Ammon's horn (tissue), 1 donor: ENCODE data around the gene RALGPS1.

Experiments used
- DNase-seq: peaks from one replicate; pipeline ENCODE4 v3.0.0-alpha.2; 2016; ENCODE audit warnings: low spot score

The RALGPS1 gene

DNA sequence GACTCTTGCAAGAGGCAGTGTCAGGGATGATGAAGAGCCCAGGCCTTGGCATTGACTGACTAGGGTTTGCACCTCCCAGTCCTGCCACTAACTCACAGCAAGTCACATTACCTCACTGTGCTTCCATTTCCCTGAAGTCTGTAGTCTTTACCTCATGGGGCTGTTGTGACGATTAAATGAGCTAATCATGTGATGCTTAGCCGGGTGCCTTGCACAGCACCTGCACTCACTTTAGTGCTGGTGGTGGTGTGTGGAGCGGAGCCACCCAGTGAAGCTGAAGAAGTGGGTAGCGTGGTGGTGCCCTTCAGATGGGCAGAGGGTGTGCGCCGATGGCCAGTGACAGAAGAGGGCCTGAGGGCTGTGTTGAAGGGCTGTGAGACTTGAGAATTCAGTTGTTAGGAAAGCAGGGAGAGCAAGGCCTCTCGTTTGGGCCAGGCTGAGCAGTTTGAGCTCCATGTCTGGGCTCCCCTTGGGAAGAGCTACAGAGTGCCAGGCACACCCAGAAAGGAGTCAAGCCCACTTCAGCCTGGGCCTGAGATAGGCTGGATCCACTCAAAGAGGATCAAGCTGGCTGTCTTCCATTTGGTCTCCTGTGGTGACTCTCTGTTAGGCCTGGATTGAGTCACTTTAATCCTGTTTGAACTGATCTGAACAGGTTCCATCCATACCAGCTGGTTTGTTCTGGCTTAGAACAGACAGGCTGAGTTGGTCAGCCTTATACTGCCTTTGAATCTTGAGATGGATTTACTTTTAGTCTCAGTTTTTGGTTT lies 42.5 kb downstream of the RALGPS1 start:
- no peak for DNase-seq

DNA sequence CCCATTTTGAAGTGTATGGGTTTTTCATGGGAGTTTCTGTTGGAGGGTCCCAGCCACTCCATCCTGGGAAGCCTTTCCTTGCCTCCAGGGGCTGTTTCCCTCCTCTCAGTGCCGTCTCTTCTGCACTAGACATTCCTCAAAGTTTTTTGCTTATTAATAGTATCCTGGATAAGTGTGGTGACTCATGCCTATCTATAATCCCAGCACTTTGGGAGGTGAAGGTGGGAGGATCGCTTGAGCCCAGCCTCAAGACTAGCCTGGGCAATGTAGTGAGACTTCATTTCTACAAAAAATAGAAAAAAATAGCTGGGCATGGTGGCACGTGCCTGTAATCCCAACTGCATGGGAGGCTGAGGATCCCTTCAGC lies 43.1 kb downstream of the RALGPS1 start:
- no peak for DNase-seq

DNA sequence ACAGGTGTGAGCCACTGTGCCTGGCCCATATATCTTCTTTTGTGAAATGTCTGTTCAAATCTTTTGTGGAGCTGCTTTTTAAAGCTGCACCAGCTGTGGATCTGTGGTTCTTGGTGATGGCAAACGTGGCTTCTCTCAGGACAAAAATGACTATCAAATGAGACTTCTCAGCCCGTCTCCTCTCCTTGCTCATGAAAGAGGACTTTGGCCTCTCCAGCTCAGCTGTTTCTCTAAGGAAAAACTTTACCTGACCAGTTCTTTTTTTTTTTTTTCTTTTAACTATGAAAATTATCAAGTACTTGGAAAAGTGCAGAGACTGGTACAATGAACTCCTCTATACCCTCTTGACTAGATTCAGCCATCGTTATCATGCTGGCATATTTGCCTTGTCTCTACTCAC lies 44.8 kb downstream of the RALGPS1 start:
- DNase-seq = no peak

DNA sequence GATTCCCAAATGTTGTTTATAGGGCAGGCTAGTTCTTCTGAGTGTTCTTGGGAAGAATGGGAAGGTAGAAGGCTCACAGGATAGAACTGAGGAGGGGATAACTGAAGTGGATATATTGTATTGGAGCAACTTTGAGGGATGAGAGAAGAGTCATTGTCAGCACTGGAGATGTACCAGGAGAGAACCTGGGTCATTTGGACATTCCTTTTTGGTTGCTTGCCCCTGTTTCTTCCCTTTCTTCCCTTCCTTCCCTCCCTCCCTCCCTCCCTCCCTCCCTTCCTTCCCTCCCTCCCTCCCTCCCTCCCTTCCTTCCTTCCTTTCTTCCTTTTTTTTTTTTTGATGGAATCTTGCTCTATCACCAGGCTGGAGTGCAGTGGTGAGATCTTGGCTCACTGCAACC lies 45.3 kb downstream of the RALGPS1 start:
- no peak for DNase-seq

DNA sequence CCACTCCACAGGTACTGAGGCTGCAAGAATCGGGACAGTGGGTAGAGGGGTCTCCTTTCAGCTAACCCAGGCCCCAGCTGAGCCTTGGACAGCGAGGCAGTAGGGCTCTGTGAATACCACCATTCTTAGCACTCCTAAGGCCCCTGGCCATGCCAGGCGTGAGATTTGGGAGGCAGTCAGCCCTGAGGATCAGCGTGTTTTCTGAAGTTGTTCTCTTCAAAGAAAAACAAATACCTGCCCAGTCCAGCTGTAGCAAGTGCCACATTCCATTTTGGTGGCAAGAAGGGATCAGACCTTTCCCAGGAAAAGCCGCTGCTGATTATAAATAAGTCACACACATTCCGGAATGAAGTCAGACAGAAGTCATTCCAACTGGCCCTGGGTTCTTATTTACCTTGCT lies 47.8 kb downstream of the RALGPS1 start:
- DNase-seq = no peak

DNA sequence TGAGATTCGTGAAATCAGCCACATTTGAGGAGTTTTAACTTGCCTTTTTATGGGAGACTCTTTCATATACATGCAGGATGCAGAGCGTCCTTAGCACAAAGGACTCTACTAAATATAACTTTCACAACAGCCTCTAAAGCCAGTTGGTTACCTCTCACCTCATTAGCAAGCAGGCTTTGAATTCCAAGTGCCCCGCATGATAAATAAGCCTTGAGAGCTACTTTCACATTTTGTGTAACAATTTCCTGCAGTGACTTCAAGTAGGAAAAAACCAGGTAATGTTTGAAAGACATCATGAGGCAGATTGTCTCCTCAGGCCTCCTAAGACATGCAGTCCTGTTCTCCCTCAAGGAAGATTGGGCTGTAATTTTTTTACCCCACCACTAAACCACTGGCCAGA lies 50.5 kb downstream of the RALGPS1 start:
- DNase-seq = no peak

DNA sequence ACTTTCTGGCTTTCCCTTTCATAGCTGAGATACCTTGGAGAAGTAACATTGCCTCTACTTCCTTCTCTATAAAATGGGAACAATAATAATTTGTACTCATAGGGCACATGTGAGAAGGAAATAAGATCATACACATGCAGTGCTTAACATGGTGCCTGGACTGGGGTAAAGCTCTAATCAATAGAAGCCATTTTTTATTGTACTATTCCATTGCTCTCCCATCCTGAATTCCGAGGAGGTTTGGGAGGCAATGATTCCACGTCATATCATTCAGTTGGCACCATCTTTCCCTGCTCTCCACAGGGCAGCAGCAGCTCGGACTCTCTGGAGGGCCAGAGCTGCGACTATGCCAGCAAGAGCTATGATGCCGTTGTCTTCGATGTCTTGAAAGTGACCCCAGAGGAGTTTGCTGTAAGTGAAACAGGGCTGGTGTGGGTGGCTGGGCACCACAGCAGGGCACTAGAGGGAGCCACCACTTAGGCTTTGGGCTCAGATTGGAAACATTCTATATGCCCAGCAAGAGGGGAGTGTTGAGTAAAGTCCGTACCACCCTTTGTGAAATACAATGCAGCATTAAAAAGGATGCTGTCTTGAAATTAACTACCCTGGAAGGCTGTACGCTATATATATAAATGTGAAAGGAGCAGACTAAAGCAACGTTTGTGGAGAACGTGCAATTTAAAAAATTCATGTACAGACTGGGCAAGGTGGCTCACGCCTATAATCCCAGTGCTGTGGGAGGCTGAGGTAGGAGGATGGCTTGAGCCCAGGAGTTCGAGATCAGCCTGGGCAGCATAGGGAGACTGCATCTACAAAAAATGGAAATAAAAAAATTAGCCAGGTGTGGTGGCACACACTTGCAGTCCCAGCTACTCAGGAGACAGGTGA lies 51.2 kb downstream of the RALGPS1 start:
- peak; percentile 77 for DNase-seq

DNA sequence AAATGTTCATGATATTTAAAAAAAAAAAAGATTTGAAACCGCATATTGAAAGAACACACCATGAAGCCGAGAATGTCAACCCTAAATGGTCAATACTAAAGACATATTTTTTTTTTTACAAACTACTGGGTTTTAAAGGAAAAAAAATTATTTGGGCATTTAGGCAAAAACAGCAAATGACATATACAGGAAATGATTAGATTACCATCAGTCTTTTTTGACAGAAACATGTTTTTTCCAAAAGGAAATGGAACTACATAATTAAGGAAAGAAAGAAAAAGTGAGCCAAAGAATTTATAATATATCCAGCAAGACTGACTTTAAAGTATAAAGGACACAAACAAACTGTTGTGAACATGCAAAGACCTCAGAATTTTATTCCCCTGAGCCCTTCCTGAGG lies 56.7 kb downstream of the RALGPS1 start:
- DNase-seq = no peak

DNA sequence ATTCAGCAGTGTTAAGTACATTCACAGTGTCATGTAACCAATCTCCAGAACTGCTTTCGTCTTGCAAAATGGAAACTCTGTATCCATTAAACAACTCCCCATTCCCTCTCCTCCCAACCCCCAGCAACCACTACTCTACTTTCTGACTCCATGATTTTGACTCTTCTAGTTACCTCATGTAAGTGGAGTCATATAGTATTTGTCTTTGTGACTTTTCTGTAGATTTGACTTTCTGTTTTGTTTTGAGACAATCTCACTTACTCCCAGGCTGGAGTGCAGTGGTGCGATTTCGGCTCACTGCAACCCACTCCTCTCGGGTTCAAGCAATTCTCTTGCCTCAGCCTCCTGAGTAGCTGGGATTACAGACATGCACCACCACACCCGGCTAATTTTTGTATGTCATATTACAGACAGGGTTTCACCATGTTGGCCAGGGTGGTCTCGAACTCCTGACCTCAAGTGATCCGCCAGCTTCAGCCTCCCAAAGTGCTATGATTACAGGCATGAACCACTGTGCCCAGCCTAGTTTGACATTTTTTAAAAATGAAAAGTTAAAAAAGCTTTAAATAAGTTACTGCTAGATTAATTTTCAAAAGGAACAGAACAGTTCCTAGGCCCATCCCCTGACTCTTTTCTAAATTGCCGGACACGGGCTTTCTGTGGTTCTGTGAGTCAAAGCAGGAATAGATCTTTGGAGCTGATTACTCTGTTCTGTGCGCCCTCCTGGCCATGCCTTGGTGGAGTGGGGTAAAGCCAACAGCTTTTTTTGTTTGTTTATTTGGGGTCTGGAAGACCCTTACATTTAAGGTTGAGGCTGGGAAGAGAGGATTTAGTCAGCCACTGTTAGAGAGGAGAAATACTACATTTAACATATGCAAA lies 59.3 kb downstream of the RALGPS1 start:
- DNase-seq = no peak

DNA sequence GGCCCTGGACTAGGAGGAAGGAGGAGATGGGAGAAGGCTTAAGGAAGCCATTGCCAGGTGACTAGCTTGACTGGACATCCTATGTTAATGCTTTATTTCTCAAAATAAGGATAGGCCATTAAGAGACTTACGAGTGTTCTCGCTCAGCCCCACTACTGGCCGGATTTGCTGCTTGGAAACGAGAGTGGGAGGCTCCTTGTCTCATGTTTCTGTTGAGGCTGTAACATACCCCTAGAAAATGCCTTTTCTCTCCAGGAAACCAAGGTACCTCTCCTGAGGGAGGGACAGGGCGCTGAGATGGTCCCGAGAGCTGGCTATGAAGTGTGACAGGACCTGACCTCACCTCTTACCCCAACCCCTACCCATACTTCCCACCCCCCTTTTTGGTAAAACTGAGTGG lies 60.0 kb downstream of the RALGPS1 start:
- DNase-seq = no peak

DNA sequence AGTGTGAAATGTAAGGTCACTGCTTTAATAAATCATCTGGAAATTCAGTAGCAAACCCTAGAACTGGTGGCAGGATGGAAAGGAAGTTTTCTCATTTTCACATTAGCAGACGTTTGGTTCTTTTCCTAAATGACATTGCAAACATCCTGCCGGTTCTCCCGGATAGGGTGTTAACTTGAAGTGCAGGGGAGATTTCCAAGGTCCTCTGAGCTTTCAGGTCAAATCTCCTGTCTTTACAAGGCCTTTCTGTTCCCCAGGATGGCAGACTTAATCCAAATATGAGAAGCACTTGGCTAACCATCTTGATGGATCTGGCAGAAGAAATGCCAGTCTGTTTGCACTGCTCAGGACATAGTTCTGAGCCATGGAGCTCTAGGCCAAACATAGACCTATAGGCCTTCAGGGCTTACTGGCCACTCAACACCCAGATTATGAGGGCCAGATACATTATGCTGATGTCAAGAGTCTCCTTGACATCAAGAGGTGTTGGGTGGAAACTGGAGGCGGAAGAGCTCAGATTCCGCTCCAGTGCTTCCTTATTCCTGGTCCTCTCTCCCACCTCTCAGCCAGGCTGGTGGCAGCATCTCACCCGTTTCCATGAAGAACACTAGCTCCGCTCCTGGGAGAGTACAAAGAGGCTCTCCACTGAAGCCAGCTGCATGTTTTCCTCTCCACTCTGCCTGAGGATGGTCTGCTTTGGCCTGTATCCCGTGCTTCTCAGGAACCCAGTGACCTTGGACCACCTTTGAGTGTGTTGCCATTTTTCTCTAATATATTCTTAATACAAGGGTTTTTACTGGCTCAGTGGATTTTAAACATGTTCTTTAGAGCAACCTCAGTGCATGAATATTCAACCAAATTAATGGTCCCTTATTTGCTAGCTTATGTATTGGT lies 61.0 kb downstream of the RALGPS1 start:
- DNase-seq = no peak

DNA sequence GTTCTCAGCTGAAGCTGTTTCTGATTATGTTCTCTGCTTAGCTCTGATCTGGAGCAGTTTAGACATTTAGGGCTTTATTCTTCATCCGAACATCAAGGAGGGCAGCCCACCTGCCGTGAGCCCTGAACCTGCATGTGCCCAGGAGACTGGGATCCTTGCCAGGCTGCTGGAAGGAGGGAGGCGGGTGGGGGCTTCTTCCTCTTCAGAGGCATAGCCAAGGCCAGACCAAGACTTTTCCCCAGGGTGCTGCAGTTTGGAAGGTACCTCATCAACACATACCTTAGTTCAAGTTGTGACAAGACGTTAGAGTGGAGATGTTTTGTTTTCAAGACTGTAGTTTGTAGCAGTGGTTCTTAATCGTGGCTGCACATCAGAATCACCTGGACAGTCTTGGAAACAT lies 64.9 kb downstream of the RALGPS1 start:
- DNase-seq = no peak

DNA sequence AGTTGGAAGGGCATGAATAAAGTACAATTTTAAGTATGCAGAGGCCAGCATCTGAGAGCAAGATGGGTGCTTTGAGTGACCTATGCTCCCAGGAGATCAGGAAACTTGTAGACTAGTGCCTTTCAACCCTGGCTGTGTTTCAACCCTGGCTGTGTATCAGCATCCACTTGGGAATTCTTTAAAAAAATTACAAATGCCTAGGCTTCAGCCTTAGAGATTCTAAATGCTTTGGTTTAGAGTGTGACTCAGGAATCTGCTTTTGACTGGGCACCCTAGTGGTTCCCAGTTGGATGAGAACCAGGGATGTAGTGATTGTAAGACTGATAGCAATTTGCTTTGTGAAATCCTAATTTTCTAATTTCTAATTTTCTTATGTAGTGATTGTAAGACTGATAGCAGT lies 65.6 kb downstream of the RALGPS1 start:
- no peak for DNase-seq

DNA sequence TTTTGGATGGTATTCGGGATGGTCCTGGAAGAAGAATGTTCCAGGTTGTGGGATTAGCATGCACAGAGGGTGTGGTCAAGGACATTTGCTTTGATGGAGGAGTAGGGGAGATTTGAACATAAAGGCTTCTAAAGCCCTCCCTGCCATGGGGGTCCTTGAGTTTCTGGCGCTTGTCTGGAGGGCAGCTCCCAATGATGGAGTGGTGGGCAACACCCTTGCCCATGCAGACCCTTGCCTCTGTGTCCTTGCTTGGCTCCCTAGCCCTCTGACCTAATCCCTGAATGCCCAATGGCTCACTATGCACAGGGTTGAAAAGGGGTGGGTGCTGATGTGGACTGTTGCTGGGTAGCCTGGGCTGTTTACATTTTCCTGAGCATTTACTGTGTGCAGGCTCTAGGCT lies 66.6 kb downstream of the RALGPS1 start:
- DNase-seq = no peak

DNA sequence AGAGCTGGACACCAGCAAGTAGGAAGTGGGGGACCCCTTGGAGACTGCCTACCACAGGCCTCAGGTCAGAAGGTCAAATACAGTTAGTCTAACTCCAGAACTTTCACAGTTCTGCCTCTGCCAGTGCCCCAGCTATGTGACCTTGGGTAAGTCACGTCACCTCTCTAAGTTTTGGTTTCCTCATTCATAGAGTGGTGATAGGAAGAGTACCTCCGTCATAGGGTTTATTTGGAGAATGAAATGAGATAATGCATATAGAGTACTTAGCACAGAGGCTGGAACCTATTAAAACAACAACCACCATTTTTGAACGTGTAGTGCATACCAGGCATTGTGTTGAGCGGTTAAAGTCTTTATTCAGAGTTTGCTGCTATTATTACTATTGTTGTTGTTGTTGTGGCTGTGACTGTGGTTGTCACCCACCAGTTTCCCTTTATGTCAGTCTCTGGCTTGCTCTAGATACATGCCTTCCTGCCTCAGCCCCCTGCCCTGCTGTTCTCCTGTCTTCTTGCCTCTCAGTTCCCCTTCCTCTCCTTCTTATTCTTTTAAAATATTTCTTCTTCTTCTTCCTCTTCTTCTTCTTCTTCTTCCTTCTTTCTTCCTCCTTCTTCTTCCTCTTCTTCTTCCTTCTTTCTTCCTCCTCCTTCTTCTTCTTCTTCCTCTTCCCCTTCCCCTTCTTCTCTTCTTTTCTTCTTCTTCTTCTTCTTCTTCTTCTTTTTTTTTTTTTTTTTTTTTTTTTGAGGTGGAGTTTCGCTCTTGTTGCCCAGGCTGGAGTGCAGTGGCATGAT lies 67.8 kb downstream of the RALGPS1 start:
- DNase-seq = no peak

DNA sequence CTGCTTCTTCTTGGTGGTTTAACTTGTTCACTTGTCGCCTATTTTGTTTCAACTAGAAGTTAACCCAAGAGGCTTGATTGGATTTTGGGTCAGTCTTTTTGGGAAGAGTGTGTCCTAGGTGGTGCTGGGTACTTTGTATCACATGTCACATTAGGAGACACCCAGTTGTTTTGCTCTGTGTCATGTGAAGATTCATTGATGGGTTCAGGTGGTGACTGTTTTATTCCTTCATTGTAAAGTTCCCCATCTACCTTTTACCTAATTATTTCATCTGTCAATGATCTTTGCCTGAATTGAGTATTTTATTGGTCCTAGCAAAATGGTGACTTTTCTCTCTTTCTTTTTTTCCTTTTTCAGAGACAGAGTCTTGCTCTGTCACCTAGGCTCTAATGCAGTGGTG lies 69.2 kb downstream of the RALGPS1 start:
- DNase-seq = no peak

DNA sequence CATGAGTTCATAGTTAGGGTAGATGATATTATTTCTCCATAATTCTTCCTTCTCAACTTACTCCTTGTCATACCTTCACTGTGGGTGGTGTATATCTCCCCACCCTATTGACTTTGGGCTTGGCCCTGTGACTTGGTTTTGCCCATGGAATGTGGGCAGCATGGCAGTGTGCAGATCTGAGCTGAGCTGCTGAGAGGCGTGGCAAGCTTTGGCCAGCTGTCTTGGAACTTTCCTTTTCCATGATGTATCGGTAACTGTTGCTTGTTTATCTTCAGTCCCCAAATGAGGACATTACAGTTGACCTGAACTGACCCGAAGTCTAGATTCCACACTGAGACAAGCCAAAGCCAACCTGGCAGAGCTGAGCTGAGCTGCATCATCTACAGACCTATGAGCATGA lies 70.4 kb downstream of the RALGPS1 start:
- DNase-seq = no peak

DNA sequence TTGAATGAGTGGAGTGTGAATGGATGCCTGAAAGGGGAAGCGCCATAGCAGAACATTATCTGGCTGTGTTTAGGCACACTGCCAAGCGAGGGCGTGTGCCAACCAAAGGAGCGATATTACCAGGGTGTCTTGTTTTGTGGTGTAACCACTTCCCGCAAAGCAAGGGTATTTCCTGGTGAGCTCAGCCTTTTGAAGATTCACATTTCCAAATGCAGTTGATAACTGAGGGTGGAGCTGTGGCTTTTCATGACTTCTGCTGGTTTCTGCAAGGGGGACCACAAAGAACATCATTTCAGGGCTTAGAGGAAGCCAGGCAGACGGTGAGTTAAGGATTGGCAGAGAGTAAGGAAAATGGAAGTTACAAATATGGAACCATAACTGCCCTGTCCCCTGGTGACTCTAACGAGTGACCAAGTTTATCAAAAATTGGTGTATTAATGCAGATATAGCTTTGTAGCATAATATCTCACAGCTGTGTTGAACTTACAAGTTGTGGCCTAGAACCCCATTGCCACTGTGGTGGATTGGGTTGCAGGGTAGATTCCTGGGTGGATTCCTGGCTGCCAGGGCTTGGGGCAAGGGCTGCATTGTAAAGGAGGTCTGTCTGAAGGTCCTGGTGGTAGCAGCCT lies 71.4 kb downstream of the RALGPS1 start:
- DNase-seq = peak; percentile 60

DNA sequence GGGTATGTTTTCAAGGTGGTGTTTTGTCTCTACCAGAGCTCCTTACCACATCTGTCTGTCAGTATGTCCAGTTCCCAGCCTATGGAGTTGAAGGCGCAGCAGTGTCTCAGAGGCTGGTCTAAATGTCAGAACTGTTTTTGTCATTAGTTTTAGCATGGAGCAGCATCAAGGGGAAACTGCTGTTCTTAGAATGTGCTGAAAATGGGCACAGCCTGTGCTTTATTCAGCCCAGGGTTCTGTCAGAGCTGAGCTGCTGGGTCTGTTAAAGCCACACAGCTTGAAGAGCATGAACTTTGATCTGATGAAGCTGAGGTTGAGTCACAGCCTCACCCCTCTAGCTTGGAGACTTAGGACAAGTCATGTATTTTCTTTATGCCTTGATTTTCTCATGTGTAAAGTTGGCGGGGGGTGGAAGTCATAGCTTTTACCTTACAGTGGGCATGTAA lies 71.9 kb downstream of the RALGPS1 start:
- DNase-seq = no peak

DNA sequence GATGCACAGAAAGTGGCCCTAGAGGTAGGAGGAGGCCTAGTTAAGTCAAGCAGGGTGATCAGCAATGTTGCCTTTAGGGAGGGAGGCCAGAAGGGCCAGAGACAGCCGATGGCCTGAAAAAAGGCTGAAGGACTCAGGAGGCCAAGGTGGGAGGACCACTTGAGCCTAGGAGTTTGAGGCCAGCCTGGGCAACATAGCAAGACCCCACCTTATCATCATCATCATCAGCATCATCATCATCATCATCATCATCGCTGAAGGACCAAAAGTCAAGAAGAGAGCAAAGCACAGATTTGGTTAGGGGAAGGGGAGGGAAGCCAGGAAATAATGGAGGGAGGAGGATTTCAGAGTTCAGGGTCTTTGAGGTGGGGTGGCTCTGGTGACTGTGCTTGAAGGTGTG lies 74.3 kb downstream of the RALGPS1 start:
- no peak for DNase-seq
